Stimulated activated CD4-positive, alpha-beta T cell treated with anti-CD3 and anti-CD28 coated beads, TNF-alpha, amount 100 ng/mL, for 48 hours (primary cell): ENCODE measurements around the gene ZNF672.
"Not testable (repeated sequence)": the region's sequence is repeated elsewhere in the genome, so short reads cannot be mapped to it uniquely, and the experiment has no call there.

ENCODE experiments used
- DNase-seq, 3 donors: peaks; one replicate each; pipeline ENCODE4 v3.0.0-alpha.2; 2020; ENCODE audit warnings: low read depth in 3 of 3

Gene ZNF672

GRCh38 chr1:248853663-248854375, 15.8 kb downstream of the ZNF672 start:
- no peak for DNase-seq

- no peak for DNase-seq
These were observed 17.6 kb downstream of the ZNF672 start for GRCh38 chr1:248855580-248855979.

GRCh38 chr1:248856176-248856575, 18.2 kb downstream of the ZNF672 start:
- DNase-seq: no peak

GRCh38 chr1:248857201-248857600, 19.2 kb downstream of the ZNF672 start:
- no peak for DNase-seq

GRCh38 chr1:248857749-248858095, 19.7 kb downstream of the ZNF672 start:
- no peak for DNase-seq

- peak in 1 of 3 donors; percentile 16 for DNase-seq
These were observed 20.3 kb downstream of the ZNF672 start for GRCh38 chr1:248858096-248858890.

- peak; percentile 91 to 97 (median 93) for DNase-seq
These were observed 21.2 kb downstream of the ZNF672 start, which contains the start of gene ZNF692 for GRCh38 chr1:248858891-248859889. Gene ZNF692, minus strand, starts transcription at chr1:248859085. Its CDS starts 776 bp downstream, at chr1:248858309.

- no peak for DNase-seq
These were observed 22.0 kb downstream of the ZNF672 start for GRCh38 chr1:248860007-248860406.

GRCh38 chr1:248861616-248862015, 23.6 kb downstream of the ZNF672 start:
- no peak for DNase-seq

GRCh38 chr1:248862695-248862997, 24.6 kb downstream of the ZNF672 start:
- no peak for DNase-seq

- DNase-seq: peak; percentile 63 to 85 (median 74)
These were observed 25.2 kb downstream of the ZNF672 start for GRCh38 chr1:248862998-248863881.

- no peak for DNase-seq
These were observed 33.9 kb downstream of the ZNF672 start for GRCh38 chr1:248871837-248872401.

GRCh38 chr1:248872752-248873408, 34.9 kb downstream of the ZNF672 start:
- DNase-seq: peak; percentile 36 to 52 (median 43)

- DNase-seq: peak; percentile 84 to 97 (median 94)
These were observed 35.5 kb downstream of the ZNF672 start for GRCh38 chr1:248873409-248873992.

- DNase-seq: peak; percentile 67 to 74 (median 72)
These were observed 36.0 kb downstream of the ZNF672 start for GRCh38 chr1:248873993-248874533.

- no peak for DNase-seq
These were observed 43.2 kb downstream of the ZNF672 start for GRCh38 chr1:248881261-248881660.

GRCh38 chr1:248882427-248882826, 44.4 kb downstream of the ZNF672 start:
- DNase-seq: not testable (repeated sequence)

- DNase-seq: no peak
These were observed 46.7 kb downstream of the ZNF672 start for GRCh38 chr1:248884632-248885295.

- DNase-seq: no peak
These were observed 47.6 kb downstream of the ZNF672 start for GRCh38 chr1:248885646-248886045.
